NAMALWA (cell line): Measurements from ENCODE around the gene PLCB1.
A peak's percentile ranks its signal among the peaks of the same experiment; 100 is the strongest.

ENCODE experiments used
- DNase-seq: peaks from one replicate; pipeline ENCODE4 v3.0.0-alpha.2; 2015; ENCODE audit warnings: low spot score

Gene PLCB1

GRCh38 chr20:8212286-8212685 lies 80.2 kb downstream of the PLCB1 start:
- DNase-seq: peak; percentile 2

- DNase-seq: no peak
Observed at GRCh38 chr20:8213270-8213669, 81.2 kb downstream of the PLCB1 start.

- DNase-seq: no peak
Observed at GRCh38 chr20:8213831-8214587, 81.9 kb downstream of the PLCB1 start.

- DNase-seq: no peak
Observed at GRCh38 chr20:8215361-8215781, 83.3 kb downstream of the PLCB1 start.

- DNase-seq: no peak
Observed at GRCh38 chr20:8216375-8217200, 84.5 kb downstream of the PLCB1 start.

- no peak for DNase-seq
Observed at GRCh38 chr20:8218861-8219260, 86.8 kb downstream of the PLCB1 start.

- DNase-seq: no peak
Observed at GRCh38 chr20:8219403-8219802, 87.3 kb downstream of the PLCB1 start.

- no peak for DNase-seq
Observed at GRCh38 chr20:8220716-8221115, 88.7 kb downstream of the PLCB1 start.

- no peak for DNase-seq
Observed at GRCh38 chr20:8221887-8222419, 89.9 kb downstream of the PLCB1 start.

GRCh38 chr20:8223091-8223870 lies 91.2 kb downstream of the PLCB1 start:
- no peak for DNase-seq

- no peak for DNase-seq
Observed at GRCh38 chr20:8225658-8226057, 93.6 kb downstream of the PLCB1 start.

GRCh38 chr20:8226106-8226505 lies 94.0 kb downstream of the PLCB1 start:
- DNase-seq: no peak

- DNase-seq: no peak
Observed at GRCh38 chr20:8227293-8227692, 95.2 kb downstream of the PLCB1 start.

- DNase-seq: no peak
Observed at GRCh38 chr20:8228315-8228714, 96.2 kb downstream of the PLCB1 start.

GRCh38 chr20:8229090-8229489 lies 97.0 kb downstream of the PLCB1 start:
- no peak for DNase-seq

GRCh38 chr20:8231038-8231437 lies 99.0 kb downstream of the PLCB1 start:
- no peak for DNase-seq

- no peak for DNase-seq
Observed at GRCh38 chr20:8232332-8232731, 100.3 kb downstream of the PLCB1 start.

GRCh38 chr20:8234580-8234979 lies 102.5 kb downstream of the PLCB1 start:
- DNase-seq: no peak

- DNase-seq: no peak
Observed at GRCh38 chr20:8242066-8242465, 110.0 kb downstream of the PLCB1 start.

- DNase-seq: no peak
Observed at GRCh38 chr20:8242827-8243724, 111.0 kb downstream of the PLCB1 start.

- DNase-seq: no peak
Observed at GRCh38 chr20:8244637-8245036, 112.6 kb downstream of the PLCB1 start.
